Right ventricle myocardium superior (tissue), 1 donor: ENCODE data around the gene GLB1L3. TPM values are rescaled to one million over a fixed set of nuclear protein-coding genes. Genes with fewer than 3 reads are reported as not detected.
A peak's percentile ranks its signal among the peaks of the same experiment; 100 is the strongest.

Experiments used
- ATAC-seq: fragments of 200-7000 bp; cut with Tn5 transposase; one replicate; pipeline ENCODE4 v1.9.1; 2020; ENCODE audit warnings: mild to moderate bottlenecking; ENCODE audit not compliant: poor library complexity
- DNase-seq: peaks from one replicate; pipeline ENCODE4 v3.0.0-alpha.2; 2020
- intact Hi-C: fragments of 100-400 bp; cut with DNase I; formaldehyde crosslinking; loops from one replicate; pipeline ENCODE4 v1.11.2; 2022
- total RNA-seq: library from RNA; stranded (reverse); fragmentation: NEBNext Ultra II Directional; extraction: Animal tissue kit (Norgen Biotek cat#: 25700); gene quantifications from one replicate; pipeline ENCODE4 v1.2.1, GENCODE V29; 2021
- donor health status: DM: no; HTN: yes; CAD: no; lungs with severe emphysema.

The GLB1L3 gene
- total RNA-seq, 1 donor from 2014 or later = not detected

DNA sequence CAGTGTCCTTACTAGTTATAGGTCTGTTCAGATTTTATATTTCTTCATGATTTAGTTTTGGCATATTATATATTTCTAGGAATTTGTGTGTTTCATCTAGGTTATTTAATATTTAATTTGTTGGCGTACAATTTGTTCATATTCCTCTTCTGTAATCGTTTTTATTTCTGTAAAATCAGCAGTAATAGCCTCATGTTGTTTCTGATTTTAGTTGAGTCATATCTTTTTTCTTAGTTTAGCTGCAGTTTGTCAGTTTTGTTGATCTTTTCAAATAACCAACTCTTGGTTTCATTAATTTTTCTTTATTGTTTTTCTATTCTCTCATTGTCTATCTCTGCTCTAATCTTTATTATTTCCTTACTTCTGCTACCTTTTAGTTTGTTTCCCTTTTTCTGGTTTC, 75.9 kb downstream of the GLB1L3 start:
- no peak for ATAC-seq
- no peak for DNase-seq
- intact Hi-C loops = no loop called here

DNA sequence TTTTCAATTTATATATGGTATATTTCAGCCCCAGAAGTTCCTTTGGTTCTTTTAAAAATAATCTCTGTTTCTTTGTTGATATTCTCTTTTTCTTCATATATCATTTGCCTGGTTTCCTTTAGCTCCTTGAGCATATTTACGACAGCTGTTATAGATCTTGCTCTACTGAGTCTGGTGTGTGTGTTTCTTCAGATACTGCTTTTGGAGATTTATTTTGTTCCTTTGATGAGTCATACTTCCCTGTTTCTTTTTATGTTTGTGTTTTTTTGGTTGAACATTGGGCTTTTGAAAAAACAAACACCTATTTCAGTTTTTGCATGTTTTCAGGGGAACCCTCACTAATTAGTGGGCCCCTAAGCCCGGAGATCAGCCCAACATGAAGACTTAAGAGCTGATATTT, 79.0 kb downstream of the GLB1L3 start:
- DNase-seq (no peak), ATAC-seq (no peak)
- intact Hi-C loops = no loop called here

DNA sequence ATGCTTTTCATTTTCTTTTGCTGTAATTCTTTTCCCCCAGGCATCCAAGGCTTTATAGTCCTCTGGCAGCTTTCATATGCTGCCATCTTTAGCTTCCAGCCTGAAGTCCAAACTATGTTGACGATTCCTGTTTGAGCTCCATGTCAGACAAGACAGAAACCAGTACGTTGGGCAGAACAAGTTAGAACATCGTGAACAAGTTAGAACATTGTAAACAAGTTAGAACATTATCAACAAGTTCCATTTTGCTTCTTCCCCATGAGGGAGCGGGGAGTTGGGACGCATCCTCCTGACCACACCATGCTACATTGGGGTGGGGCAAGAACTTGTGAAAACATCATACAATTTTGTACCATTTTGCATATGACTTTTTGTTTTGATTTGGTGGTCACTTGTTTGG, 79.5 kb downstream of the GLB1L3 start:
- DNase-seq (no peak), ATAC-seq (no peak)
- intact Hi-C loops = no loop called here

DNA sequence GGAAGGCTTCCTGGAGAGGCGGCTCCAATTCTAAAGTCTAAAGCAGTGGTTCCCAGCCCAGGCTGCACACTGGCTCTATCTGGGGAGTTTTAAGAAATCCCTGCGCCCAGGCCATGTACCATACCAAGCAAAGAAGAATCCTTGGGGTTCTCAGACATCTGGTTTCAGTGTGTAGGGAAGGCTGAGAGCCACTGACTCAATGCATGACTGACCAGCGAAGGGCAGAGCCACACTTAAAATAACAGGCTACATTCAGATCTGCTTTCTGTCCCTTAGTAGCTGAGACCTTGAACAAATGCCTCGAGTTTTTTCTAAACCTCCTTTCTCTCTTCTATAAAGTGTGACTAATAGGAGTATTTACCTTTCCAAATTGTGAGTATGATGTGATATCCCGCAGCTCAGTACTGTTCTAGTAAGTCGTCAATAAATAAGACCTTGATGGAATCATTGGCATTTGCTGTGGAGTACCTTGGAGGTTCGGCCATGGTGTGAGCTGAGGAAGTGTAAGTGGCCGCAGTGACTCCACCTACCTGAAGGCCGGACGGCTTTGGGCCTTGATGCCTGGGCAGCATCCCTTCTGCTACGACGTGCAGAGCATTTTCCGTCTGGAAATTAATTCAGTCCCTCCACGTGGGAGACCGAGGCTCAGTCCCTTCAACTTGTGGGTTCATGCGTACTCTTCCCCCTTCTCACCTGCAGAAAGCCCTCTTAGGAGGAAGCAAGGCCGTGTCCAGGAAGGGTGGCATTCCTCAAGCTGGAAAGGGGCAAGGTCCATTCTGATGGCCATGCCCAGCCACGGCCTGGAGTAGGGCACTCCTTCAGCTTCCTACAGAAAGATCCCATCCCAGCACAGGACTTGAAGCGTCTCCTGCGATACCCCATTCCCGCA, 80.7 kb downstream of the GLB1L3 start:
- ATAC-seq = no peak
- intact Hi-C loops = no loop called here
- DNase-seq = no peak

DNA sequence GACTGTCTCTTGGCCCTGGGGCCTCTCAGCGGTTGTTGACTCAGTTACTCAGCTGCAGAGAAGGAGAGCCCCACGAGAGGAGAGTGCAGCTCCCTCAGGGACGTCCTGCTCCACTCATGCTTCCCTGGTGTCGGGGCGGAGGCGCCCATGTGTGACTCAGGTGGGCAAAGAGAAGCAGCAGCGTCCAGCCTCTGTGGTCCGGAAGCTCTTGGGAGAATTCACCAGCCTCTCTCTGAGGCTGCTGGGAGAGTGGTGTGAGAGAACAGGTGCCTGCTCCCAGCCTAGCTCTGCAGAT, 81.3 kb downstream of the GLB1L3 start:
- intact Hi-C loops = no loop called here
- no peak for ATAC-seq
- no peak for DNase-seq

DNA sequence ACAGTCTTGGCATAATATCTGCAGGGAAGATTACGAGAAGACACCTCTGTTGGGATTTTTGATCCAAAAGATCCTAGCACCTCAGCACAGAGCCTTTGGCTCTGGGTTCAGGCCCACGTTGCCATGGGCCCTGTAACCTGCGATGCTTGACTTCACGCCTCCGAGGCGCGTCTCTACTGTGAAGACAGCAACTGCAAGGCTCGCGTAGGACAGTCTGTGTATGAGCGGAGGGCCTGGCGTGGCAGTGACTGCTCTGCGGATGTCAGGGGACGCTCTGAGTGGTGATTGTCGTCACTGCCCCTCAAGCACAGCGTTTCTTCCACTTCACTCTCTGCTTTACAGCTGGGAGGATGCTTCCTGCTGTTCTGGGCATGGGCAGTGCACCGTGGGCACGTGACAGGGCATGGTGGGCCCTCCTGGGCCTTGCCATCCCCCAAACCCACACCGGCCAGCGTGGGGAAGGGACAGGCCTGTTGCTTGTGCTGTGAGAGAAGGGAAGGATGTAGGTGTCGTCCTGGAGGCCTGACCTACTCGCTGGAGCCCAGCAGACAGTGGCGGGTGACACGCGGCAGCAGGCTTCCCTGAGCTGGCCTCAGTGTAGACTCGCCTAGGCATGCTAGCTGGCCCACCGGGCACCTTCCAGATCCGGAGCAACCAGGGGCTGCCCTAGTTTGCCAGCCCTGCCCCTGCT, 82.1 kb downstream of the GLB1L3 start:
- intact Hi-C loops = no loop called here
- no peak for ATAC-seq
- DNase-seq = no peak

DNA sequence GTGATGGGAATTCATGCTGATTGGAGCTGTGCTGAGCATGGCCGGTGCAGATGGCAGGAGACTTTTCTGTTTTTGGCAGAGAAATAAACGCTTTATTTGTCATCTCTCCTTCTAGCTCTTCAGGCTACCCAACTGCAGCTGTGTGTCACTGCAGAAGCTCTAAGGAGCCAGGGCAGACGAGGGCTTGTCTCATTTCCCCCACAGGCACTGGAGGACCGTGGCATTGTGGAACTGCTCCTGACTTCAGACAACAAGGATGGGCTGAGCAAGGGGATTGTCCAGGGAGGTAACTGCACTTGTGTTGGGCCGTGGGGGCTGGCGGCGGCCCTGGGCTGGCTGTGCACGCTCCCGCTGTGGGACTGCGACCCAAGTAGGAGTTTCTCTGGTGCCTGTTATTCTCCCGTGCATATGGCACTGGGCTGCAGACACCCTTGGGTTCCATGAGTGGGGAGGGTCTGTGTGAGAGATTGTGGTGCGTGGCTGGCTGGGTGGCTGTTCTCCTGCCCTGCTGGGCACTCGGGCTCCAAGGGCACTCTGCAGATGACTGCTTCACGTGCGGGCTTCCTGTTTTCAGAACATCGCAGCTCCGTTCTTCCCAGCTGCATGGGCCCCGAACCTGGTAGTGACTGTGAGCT, 82.8 kb downstream of the GLB1L3 start:
- intact Hi-C loops = no loop called here
- DNase-seq (no peak), ATAC-seq (no peak)

DNA sequence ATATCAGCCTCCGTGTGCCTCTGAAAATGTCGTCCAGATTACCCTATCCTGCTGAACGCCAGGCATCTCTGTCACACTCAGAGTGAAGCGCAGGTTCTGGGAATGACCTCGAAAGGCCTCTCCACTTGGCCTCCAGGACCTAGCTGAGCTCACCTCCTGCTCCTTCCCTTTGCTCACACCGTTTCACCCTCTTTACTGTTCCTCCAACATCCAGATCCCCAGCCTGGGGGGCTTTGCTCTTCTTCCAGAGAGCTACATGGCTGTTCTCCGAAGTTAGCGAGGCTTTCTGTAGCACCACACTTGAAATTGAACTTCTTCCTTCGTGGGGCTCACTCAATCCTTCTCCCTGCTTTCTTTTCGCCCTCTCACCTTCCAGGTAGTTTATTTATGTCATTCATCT, 83.5 kb downstream of the GLB1L3 start:
- no peak for DNase-seq
- intact Hi-C loops = no loop called here
- no peak for ATAC-seq

DNA sequence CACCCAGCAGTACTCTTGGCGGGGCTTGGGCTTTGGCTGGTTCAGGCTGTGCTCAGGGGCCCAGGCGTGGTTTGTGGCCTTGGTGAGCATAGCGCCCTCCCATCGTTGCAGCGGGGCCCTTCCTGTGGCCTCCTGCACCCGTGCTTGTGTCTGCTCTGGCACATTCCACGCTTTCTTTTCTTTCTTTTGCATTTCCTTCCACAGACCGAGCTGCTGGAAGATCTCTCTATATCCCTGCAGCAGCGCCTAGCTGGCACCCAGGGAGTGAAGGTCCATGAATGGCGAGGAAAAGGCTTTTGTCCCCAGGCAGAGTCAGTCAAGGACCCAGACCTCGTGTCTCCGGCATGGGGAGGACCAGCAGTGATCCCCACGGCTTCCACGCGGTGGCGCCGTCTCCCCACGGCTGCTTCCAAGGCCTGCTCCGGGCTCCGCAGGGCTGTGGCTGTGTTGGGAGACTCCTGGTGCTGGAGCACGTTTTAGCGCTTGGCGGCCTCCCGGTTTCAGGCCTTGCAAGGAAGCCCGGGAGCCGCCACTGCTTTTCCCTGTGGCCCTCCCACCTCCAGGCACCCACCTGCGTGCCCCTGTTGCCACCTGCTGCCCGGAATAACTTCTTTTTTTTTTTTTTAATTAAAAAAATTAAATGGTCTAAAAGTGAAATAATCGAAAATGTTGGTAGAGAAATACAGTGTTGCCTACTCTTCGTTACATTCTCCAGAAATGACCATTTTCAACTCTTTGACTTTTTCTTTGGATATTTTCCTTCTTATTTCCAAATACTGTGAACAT, 84.1 kb downstream of the GLB1L3 start:
- intact Hi-C loops = no loop called here
- peak; percentile 96 for ATAC-seq
- DNase-seq = peak; percentile 86

DNA sequence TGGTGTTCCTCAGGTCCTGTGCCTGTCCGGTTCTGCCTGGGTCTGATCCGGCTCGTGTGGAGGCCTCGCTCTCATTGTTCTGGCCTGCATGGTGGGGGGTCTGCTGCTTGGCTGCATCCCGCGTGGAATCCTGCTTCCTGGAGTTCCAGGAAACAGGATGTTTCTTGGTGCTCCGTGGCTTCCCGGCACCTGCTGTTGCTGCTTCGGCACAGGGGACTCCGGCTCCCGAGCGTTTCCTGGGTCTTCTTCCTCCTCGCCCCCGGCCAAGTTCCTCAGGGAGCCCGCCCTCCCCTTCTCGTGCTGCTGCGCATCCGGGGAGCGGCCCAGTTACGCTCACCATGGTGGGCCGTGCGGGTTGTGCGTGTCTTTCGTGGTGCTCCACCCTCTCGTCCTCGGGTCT, 85.5 kb downstream of the GLB1L3 start:
- intact Hi-C loops = no loop called here
- DNase-seq (no peak), ATAC-seq (no peak)

DNA sequence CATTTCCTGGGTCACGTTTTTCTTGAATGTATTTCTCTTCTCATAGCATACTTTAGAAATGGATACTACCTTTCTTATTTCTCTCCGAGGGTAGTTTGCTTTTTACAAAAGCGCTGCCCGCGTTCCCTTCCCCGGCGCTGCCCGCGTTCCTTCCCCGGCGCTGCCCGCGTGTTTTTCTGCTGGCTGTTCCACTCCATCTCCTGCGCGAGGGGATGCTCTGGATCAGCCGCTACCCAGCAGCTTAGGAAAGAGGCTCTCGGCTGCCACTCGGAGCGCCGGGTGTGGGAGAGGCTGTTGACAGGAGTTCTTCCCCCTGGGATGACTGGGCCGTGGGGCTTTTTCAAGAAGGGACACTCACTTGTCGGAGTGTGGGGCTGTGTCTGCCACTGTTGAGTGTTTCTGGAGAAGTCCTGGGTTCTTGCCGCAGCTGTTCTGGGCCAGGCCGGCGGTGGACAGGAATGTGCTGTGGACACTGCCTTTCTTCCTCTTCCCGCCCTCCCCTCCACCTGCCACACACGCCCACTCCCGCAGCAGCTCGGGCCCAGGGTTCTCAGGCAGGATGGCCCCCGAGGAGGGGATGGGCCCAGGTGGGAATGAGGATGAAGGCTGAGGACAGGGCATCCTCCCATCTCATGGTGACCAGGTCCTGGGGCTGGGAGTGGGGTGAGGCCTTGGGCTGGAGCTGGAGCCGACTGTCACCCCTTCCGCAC, 86.2 kb downstream of the GLB1L3 start:
- no peak for DNase-seq
- no peak for ATAC-seq
- intact Hi-C loops = no loop called here

DNA sequence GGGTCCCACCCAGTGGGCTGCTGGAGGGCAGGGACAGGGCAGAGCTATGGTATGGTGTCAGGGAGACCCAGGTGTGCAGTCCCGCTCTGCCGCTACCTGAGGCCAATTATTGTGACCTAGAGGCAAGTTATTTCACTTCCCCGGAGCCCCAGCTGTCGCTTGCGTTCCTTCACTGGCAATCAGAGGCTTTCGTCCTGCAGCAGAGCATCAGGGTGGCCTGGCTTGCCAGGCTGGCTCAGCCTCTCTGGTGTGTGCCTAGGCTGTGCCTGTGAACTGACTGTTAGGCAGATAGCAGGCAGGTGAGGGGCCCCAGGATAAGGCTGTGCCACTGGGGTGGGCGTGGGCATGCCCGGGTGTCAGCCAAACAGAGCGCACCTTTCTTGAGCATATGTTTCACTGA, 87.0 kb downstream of the GLB1L3 start:
- intact Hi-C loops = no loop called here
- DNase-seq (no peak), ATAC-seq (no peak)

DNA sequence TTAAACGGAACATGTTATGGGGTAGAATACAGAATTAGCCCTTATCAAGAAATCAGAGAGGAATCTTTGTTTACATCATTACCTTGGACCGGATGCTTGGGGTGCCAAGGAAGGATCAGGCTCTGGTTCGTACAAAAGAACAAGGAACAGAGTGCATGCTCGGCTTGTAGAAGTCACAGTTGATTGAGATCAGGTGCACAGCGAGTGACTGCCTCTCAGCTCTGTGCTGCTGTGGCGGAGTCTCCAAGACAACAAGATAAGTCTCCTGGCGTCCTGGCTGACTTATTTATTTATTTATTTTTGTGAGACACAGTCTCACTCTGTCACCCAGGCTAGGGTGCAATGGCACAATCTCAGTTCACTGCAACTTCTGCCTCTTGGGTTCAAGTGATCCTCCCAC, 87.4 kb downstream of the GLB1L3 start:
- DNase-seq (no peak), ATAC-seq (no peak)
- intact Hi-C loops = no loop called here

DNA sequence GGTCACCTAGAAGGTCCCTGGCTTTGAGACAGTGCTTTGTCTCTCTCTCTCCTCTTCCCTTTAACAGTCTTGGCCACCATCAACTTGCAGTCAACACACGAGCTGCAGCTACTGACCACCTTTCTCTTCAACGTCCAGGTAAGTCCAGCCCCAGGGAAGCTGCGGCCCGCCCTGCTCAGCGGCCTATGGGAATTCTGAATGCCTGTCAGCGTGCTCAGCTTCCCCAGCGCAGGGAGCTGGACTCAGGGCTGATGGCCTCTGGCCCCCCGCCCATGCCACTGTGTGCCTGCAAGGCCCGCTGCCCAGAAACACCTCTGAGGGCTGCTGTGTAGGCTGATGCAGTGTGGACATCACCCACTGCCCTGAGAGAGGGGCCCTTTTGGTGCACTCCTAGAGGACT, 88.1 kb downstream of the GLB1L3 start:
- DNase-seq (no peak), ATAC-seq (no peak)
- intact Hi-C loops = no loop called here

DNA sequence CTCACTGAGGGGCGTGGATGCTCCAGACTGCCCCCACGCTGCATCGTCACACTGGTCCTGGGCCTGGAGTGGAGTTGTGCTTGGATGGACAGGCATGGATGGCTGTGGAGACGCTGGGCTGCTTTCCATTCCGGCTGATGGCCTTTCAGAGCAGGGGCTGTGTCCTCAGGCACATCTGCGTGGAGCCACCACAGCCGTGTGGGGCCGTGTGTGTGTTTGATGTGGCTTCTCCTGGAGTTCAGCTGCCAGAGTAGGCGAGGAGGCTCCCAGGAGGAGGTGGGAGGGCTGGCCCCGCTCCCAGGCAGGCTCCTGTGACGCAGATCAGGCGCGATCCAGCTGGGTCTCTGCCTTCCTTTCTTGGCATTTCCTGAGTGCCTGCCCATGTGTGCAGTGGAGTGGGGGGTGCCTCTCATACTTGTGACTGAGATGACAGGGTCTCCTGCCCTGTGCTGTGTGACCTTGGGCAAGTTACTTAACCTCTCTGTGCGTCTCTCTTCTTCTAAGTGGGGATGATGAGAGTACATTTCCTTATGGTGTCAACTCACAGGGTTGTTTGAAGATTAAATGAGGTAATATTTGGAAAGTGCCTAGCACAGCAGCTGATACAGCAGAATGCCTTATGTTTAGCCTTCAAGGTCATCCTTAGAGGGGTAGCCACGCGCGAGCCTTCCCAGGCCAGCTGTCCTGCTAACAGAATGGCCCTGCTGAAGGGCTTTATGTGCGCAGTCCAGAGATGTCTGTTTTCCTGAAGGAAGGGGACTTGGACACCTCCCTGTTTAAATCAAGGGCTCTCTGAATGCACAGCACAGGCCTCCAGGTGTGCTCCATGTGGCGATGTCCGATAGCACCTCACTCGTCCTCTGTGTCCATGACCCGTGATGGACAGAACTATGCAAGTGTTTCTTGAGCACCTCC, 89.1 kb downstream of the GLB1L3 start:
- DNase-seq (no peak), ATAC-seq (no peak)
- intact Hi-C loops = no loop called here

DNA sequence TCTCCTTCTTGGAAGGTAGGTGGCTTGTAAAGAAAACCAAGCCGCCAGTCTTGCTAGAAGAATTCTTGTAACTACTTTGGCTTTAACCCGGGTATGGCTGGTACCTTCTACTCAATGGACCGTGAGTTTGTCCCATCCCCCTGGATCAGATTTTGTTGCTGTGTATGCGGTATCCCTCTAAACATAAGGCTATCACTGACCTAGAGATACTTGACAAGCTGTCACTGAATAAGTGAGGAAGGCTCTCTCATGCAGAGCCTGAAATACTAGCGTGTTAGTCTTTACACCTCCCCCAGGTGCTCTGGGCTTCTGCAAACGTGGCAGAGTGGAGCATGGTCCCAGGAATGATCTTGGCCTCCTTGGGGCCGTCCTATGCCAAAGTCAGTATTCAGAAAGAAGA, 90.1 kb downstream of the GLB1L3 start:
- DNase-seq = peak; percentile 3
- intact Hi-C loops = no loop called here
- peak; percentile 61 for ATAC-seq

DNA sequence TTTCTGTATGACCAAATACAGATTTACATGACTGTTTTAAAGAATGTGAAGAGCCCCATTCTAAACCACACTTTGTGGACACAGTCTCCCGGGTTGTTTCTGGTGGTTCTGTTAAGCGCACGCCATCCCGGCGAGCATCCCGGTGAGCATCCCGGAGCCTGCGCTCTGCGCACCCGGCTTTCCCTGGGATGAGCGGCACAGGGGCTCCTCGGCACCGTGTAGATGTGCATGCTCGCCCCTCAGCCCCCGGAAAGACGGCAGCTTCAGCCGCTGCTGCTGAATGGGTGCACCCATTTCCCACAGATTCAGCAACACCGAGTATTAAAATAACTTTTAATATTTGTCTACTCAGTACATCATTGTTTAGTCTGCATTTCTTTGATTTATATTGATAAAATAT, 91.6 kb downstream of the GLB1L3 start:
- DNase-seq (peak; percentile 11), ATAC-seq (no peak)
- intact Hi-C loops = no loop called here
